RPMI8226 (cell line): ENCODE results near the gene ABCB10.
"Not testable (repeated sequence)": the region's sequence is repeated elsewhere in the genome, so short reads cannot be mapped to it uniquely, and the experiment has no call there.

ENCODE experiments used
- DNase-seq: peaks from one replicate; pipeline ENCODE4 v3.0.0-alpha.2; 2015

Gene ABCB10

GRCh38 chr1:229570891-229571516, 12.5 kb upstream of the ABCB10 start:
- DNase-seq = peak; percentile 46

- DNase-seq = no peak
Measured at GRCh38 chr1:229570305-229570704, 11.8 kb upstream of the ABCB10 start.

- no peak for DNase-seq
Measured at GRCh38 chr1:229567109-229567868, 8.8 kb upstream of the ABCB10 start.

- no peak for DNase-seq
Measured at GRCh38 chr1:229563701-229564100, 5.2 kb upstream of the ABCB10 start.

- no peak for DNase-seq
Measured at GRCh38 chr1:229563241-229563640, 4.7 kb upstream of the ABCB10 start.

- no peak for DNase-seq
Measured at GRCh38 chr1:229562686-229563085, 4.2 kb upstream of the ABCB10 start.

- DNase-seq = no peak
Measured at GRCh38 chr1:229561141-229561540, 2.6 kb upstream of the ABCB10 start.

- not testable (repeated sequence) for DNase-seq
Measured at GRCh38 chr1:229560124-229560523, 1.6 kb upstream of the ABCB10 start.

- peak; percentile 28 for DNase-seq
Measured at GRCh38 chr1:229559336-229559801, 862 bp upstream of the ABCB10 start.

- peak; percentile 69 for DNase-seq
Measured at GRCh38 chr1:229557913-229558414, 543 bp downstream of the ABCB10 start.

- peak; percentile 63 for DNase-seq
Measured at GRCh38 chr1:229557200-229557850, 1.2 kb downstream of the ABCB10 start.

GRCh38 chr1:229554886-229555621, 3.5 kb downstream of the ABCB10 start:
- no peak for DNase-seq

- DNase-seq = no peak
Measured at GRCh38 chr1:229553621-229554130, 4.8 kb downstream of the ABCB10 start.

- DNase-seq = no peak
Measured at GRCh38 chr1:229552732-229553131, 5.8 kb downstream of the ABCB10 start.

- no peak for DNase-seq
Measured at GRCh38 chr1:229550812-229551567, 7.5 kb downstream of the ABCB10 start.

- no peak for DNase-seq
Measured at GRCh38 chr1:229547542-229547941, 11.0 kb downstream of the ABCB10 start.

GRCh38 chr1:229544587-229544986, 13.9 kb downstream of the ABCB10 start:
- DNase-seq = no peak

- no peak for DNase-seq
Measured at GRCh38 chr1:229539863-229540506, 18.5 kb downstream of the ABCB10 start.

GRCh38 chr1:229538945-229539344, 19.6 kb downstream of the ABCB10 start:
- DNase-seq = no peak

- no peak for DNase-seq
Measured at GRCh38 chr1:229537894-229538293, 20.6 kb downstream of the ABCB10 start.

- no peak for DNase-seq
Measured at GRCh38 chr1:229536982-229537381, 21.5 kb downstream of the ABCB10 start.
